Ureter (tissue), 1 donor: Measurements from ENCODE around the gene PGBD5. TPM values are rescaled to one million over a fixed set of nuclear protein-coding genes. Genes with fewer than 3 reads are reported as not detected.

Source experiments
- DNase-seq: peaks from one replicate; pipeline ENCODE4 v3.0.0-alpha.2; 2020; ENCODE audit warnings: low spot score
- total RNA-seq: library from RNA; stranded (reverse); gene quantifications from one replicate; pipeline ENCODE4 v1.2.4, GENCODE V29; 2023
- donor health status: DM: yes; HTN: yes; CAD: no.

Gene PGBD5
- total RNA-seq, 1 donor from 2014 or later = 1.8 TPM

GRCh38 chr1:230280054-230280795 is 145.9 kb downstream of the PGBD5 start:
- no peak for DNase-seq

- no peak for DNase-seq
Observed at GRCh38 chr1:230279583-230279945, 146.6 kb downstream of the PGBD5 start.

GRCh38 chr1:230278871-230279582 is 147.1 kb downstream of the PGBD5 start:
- DNase-seq = no peak

- no peak for DNase-seq
Observed at GRCh38 chr1:230278376-230278775, 147.8 kb downstream of the PGBD5 start.

DNA sequence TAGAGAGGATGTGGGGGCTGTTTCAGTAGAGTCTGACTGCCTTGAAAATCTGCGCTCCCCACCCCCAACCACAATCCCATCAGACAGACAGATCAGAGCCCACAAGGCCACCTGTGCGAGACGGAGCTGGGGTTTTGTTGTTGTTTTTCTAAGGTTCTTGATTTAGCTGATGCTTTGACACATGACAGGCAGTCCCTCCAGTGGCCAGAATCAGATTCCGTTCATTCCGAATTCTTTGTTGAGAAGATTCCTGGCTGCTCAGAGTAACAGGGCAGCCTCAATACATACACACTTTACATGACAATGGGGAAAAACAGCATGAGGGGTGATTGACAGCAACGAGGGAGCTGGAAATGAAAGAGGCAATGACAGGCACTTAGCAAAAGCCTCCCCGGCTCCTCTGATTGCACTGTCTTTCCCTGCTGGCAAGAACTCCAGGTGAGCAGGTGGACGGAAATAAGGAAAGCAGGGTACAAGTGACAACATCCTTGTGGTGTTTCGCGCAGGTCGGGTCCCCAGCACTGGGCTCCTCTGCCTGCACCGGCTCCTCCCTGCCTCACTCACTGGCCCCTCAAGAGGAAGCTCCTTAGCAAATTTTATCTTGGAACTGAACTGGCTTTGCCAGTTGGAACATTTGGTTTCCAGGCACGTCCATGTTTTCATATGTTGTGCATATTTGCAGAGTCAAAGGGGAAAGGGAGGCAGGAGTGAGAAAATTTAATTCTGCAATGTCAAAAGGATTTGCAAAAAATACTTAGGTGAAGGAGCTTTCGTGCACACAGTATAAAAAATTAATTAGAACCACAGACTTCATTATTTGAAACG is 148.7 kb downstream of the PGBD5 start:
- no peak for DNase-seq

DNA sequence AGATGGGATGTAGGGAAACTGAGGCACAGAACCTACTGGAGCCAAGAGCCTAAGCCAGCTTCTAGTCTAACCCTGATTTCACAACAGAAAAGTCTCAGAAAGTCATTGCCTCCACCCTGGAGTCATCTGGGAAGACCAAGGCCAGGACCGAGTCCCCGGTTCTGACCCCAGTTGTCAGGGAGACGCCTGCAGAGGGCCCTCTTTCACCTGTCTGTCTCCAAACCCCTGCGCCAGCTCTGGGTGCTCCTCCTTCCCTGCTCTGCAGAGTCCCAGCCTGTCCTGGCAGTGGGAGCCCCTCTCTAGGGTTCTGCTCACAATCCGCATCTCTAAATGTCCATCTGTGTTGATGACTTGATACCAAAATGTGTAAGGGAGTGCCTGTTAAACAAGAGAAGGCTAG is 149.7 kb downstream of the PGBD5 start:
- no peak for DNase-seq

DNA sequence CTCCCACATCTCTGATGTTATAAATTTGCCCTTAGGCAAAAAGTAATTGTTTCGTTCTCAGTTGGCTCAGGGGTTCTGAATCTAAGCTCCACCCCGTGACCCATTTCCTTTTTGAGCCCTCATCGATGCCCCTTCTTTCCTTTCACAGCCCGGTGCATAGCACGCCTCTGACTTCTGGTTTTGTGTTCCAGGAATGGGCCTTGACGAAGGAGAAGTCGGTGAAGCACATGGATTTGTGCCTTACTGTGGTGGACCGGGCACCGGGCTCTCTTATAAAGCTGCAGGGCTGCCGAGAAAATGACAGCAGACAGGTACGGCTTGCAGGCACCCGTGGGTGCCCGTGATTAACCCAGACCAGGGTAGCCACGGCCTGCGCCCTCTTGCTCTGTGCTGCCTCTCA is 151.9 kb downstream of the PGBD5 start:
- no peak for DNase-seq

DNA sequence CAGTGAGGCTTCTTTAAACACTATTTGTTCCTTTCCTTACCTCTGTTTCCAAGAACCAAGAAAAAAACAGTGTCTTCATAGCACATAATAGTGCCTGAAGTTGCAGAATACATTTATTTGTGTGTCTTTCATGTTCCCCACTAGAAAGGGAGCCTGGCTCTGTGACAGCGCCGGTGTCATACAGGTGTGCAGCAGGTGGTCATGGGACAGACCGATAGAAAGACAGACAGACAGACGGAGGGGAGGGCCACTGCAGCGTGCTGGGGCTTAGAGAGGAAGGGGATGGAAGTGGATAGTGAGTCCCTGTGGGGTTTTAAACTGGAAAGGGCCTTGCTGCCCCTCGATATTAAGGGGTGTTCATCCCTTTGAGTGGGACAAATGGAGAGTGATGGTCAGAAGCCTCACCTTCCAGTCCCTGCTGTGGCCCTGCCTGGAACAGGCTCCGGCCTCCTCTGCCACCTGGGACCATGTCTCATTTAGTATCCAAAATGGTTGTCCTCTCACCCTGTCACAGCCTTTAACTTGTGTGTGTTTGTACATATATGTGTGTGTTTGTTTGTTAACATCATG is 152.9 kb downstream of the PGBD5 start:
- DNase-seq = no peak

DNA sequence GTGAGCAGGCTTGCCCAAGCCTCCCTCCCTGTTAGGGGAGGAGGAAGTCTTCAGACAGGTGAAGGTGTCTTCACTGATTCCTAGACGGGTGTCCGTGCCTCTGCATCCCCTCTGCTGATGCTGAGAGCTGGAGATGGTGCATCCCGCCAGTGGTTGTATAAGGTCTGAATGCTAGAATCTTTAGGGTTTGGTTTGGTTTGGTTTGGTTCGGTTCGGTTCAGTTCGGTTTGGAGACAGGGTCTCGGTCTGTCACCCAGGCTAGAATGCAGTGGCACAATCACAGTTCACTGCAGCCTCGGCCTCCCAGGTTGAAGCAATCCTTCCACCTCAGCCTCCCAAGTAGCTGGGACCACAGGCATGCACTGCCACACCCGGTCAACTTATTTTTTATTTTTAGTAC is 153.6 kb downstream of the PGBD5 start:
- no peak for DNase-seq

DNA sequence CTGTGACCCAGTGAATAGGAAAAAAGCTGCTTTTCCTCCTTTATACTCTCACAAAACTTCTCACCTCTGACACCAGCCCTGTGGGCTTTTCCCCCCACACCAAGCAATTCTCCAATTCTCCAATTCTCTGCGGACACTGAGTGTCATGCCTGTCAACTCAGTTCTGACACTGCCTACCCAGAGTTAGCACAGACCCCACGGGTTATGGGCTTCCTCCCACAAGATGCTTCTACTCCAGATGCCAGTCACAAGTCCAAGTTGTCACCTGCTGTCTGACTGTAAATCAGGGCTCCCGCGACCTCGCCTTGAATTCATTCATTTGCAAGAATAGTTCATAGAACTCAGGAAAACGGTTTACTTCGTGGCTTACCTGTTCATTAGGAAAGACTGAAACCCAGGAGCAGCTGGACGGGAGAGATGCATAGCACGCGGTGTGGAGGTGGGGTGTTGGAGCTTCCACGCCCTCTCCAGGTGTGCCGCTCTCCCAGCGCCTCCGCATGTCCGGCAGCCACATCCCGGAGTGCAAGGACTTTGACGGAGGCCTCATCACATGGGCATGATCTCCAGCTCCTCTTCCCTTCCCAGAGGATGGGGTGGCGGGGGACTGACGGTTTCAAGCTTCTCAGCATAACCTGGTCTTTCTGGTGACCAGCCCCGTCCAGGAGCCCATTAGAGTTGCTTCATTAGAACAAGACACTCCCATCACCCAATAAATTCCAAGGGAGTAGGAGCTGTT is 154.7 kb downstream of the PGBD5 start:
- DNase-seq = no peak

DNA sequence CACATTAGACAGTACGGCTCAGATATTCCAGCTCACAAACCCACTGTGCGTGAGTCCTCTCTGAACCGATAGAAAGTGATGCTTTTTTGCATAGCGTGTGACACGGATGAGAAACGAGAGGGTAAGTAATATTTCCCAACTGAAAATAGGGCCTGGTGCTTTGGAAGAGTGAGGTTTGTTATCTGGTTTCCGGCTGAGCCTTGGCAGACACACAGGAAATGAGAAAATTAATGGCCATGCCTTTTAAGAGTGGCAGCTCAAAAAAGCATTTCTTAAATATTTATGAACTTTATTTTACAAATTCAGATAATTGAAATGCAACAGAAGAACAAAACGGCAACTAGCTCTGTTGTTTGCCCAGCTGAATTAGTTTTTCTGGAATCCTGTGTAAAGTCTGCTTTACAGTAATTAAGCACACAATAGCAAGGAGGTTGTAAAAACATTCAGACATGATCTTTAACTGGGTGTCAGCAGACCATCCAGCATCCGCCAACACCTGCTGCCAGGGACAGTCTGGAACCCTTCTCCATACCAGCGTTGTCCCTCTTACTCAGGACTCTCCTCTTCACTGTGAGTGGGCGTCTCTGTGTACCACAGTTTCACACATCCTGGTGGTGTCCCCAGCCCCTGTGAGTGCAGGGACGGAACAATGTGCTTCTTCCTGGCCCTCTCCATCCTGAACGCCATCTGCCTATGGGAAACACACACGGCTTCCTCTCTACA is 155.4 kb downstream of the PGBD5 start:
- DNase-seq = no peak

GRCh38 chr1:230270185-230270558 is 156.0 kb downstream of the PGBD5 start:
- no peak for DNase-seq

DNA sequence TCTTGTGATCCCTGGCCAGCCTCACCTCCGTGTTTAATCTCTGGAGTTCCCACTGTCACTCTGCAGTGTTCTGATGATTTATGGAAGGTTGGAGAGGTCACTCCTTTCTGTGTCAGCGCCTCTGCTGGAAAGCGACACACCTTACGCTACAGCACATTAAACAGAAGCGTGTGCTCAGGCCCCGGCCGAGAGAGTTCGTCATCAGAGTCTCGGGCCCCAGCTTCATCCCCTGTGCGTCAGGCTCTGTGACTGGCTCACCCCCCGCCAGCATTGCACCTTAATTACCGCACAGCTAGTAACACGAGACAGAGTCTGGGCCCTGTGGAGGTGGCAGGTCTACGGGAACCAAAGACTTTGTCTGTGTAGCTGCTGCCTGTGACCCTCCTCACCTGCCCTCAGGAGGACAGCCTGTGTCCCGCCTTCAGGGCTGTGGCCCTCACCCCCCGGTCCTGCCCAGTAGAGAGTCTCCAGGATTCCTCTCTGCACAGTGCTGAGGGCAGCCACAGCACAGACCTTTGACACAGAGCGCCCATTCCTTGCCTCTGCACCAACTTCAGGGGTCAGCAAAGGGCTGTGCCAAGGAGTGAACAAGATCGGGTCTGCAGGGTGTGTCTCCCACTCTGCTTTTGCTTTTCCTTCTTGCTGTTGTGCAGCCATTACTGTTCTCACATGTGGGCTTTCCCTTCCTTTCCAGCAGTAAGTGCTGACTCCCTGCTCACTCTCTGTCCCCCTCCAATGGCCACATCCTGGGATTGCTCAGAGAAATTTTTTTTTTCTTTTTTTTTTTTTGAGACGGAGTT is 157.6 kb downstream of the PGBD5 start:
- no peak for DNase-seq

GRCh38 chr1:230267338-230268065 is 158.6 kb downstream of the PGBD5 start:
- no peak for DNase-seq

- no peak for DNase-seq
Observed at GRCh38 chr1:230266456-230266855, 159.7 kb downstream of the PGBD5 start.

- no peak for DNase-seq
Observed at GRCh38 chr1:230265200-230266115, 160.7 kb downstream of the PGBD5 start.
